Hypothalamus (tissue), 51 donors: ENCODE results near the gene MLXIPL.
A peak's percentile ranks its signal among the peaks of the same experiment; 100 is the strongest.
"Not testable (repeated sequence)": the region's sequence is repeated elsewhere in the genome, so short reads cannot be mapped to it uniquely, and the experiment has no call there.

Experiments used
- DNase-seq, 51 donors: peaks; one replicate each; lab custom pipeline; 2025; lab: John Stamatoyannopoulos, UW

The MLXIPL gene

GRCh38 chr7:73614937-73615336, 9.4 kb downstream of the MLXIPL start:
- not testable (repeated sequence) for DNase-seq

DNA sequence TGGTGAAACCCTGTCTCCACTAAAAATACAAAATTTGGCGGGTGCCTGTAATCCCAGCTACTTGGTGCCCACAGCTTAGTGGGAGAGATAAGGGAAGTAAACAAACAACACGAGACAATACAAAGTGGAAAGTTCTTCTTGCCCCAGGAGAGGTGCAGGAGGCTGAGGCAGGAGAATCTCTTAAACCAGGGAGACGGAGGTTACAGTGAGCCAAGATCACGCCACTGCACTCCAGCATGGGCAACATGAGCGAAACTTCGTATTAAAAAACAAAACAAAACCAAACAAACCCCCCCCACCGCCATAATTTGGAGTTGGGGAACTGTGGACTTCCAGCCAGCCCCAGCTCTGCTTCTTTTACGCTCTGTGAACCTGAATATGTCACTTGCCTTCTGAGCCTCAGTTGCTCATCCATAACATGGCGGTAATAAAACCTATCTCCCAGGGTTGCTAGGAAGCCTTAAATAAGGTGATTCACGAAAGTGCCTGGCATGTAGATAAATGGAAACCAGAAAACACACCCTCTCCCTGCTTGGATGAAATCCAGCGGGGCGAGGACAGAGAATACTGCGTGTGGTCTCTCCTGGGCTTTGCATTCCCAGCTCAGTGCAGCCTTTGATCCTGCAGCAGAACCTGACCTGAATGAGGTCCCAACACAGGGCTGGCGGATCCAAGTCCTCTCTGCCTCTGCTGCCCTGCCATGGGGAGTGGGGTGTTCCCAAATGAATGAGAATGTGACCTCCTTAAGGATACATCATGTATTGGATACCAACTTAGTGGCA, 10.2 kb downstream of the MLXIPL start:
- DNase-seq: no peak

GRCh38 chr7:73612598-73613269, 11.6 kb downstream of the MLXIPL start:
- DNase-seq: no peak

- DNase-seq: no peak
These were observed 13.2 kb downstream of the MLXIPL start for GRCh38 chr7:73611017-73611555.

DNA sequence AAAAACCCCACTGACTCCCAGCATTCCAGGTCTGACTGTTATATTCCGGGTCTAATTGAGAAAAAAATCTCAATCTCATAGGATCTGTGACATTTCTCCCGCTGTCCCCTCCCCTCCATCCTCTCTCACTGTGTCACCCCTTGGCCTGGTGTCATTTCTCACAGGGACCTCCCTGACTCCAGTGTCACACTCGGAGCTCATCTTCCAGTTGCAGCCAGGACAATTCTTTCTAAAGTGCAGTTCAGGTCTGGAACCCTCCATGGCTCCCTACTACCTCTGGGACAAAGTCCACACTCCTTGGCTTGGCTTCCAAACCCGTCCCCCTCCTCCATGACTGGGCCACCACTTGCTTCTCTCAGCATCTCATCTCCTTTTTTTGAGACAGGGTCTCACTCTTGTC, 14.2 kb downstream of the MLXIPL start:
- DNase-seq: no peak

DNA sequence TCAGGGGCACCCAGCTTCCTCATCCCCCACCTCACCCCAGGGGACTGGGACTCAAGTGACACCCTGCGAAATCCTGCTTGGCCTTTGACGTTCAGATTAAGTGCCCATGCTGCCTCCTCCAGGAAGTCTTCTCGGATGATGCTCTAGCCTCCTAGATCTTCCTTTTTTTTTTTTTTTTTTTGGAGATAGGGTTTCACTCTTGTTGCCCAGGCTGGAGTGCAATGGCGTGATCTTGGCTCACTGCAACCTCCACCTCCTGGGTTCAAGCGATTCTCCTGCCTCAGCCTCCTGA, 16.7 kb downstream of the MLXIPL start:
- DNase-seq: not testable (repeated sequence)

- peak in 30 of 51 donors; percentile 4 to 66 (median 22) for DNase-seq
These were observed 17.3 kb downstream of the MLXIPL start for GRCh38 chr7:73606801-73607691.

GRCh38 chr7:73605601-73606220, 18.6 kb downstream of the MLXIPL start:
- DNase-seq: no peak

GRCh38 chr7:73602721-73603651, 21.3 kb downstream of the MLXIPL start:
- peak in 17 of 51 donors; percentile 6 to 27 (median 19) for DNase-seq

DNA sequence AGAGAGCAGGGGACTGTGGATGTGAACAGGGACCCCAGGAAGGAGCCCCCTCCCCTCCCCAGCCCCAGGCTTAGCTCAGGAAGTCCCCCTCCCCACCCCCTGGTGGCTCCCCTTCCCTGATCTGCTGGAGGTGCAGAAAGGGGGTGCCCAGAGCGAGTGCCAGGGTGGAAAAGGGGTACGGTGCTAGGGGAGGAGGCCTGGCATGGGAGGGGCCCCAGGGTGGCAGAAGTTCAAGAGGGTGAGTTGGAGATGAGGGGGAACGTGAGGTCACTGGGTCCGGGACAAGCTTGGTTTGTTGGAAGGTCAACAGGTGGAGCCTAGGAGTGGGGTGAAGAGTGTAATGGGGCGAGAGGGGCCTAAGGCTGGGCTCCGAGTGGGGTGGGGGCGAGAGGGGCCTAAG, 24.4 kb downstream of the MLXIPL start:
- DNase-seq: no peak

GRCh38 chr7:73599151-73599882, 25.0 kb downstream of the MLXIPL start:
- no peak for DNase-seq

- DNase-seq: peak in 1 of 51 donors; percentile 13
These were observed 26.1 kb downstream of the MLXIPL start for GRCh38 chr7:73597978-73598782.

- no peak for DNase-seq
These were observed 27.9 kb downstream of the MLXIPL start for GRCh38 chr7:73596191-73597065.

DNA sequence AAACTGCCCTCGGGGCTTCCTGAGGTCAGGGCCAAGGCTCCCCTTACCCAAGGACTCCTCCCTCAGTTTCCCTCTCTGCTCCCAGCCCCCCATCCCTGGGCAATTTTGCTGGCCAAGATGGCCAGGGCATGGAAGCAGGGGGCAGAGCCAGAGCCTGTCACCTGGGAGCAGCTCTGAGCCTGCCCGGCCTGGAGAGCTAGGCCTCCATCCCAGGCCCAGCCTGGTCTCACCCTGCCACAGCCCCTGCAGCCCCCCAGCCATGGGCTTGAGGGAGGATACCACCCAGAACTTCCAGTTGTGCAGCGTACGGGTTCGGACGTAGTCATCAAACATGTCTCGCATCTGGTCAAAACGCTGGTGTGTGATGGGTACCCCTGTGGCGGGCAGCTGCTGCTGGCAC, 29.0 kb downstream of the MLXIPL start:
- DNase-seq: no peak

- DNase-seq: no peak
These were observed 30.9 kb downstream of the MLXIPL start for GRCh38 chr7:73593207-73594045.

GRCh38 chr7:73586911-73587310, 37.4 kb downstream of the MLXIPL start:
- no peak for DNase-seq
